ENCODE results near the gene GNAI2. TPM values are rescaled to one million over a fixed set of nuclear protein-coding genes. Genes with fewer than 3 reads are reported as not detected.

The GNAI2 gene
- total and polyA plus RNA-seq, 8 donors: 61.1 to 211 (median 79.2) TPM

GRCh38 chr3:50264383-50264963 lies 28.5 kb downstream of the GNAI2 start:
- WGBS, 5 donors: 9 to 31% (median 15%) methylated on average over 5 to 7 of the region's 7 CpGs
- Histone ChIP-seq H3K27ac (peak overlapping the region; percentile 88 to 98 (median 95)), H3K9me3 (no peaks in the 10 kb centered on the region), H3K4me1 (peaks cover 65 to 89% (median 78%) of the 10 kb centered on the region in 4 donors), H3K27me3 (peaks cover 0 to 6% (median 0%) of the 10 kb centered on the region in 3 donors), H3K36me3 (no peaks in the 10 kb centered on the region), H3K4me3 (no peak overlapping the region)
- intact Hi-C loops (cut with DNase I; ENCODE audit: low total_unique reads): no loop called here
- TF ChIP-seq EP300 (IDR thresholded peaks at IDR 0.05): no peak
- TF ChIP-seq POLR2AphosphoS5 (IDR thresholded peaks at IDR 0.05): peak in 1 of 3 donors; percentile 59
- TF ChIP-seq CTCF (IDR thresholded peaks at IDR 0.05): no peak
- no peak for TF ChIP-seq POLR2A (IDR thresholded peaks at IDR 0.05)
- DNase-seq: peak; percentile 65 to 97

DNA sequence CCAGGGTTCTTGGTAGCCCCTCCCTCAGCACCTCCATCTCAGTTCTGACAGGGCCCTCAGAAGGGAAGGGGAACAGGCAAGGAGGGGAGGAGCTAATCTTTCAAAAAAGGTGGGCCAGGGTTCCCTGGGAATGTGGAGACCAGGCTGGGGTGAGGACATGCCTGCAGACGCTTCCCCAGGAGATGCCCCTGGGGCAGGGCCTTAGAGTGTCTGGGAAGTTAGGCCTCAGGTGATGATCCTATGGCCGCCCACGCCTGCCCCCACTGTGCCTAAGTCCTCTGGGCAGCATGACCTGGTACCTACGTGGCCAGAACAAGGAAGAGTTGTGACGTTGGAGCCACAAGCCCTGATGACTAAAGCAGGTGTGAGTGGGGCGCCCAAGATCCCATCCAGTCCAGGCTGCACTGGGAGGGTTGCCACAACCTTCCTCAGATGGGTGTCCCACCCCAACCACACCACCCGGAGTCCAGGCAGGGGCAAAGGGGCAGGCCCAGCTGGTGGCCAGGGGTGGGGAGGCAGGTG lies 29.0 kb downstream of the GNAI2 start:
- H3K36me3 ChIP-seq: no peaks in the 10 kb centered on the region
- H3K4me3 ChIP-seq: no peak overlapping the region
- TF ChIP-seq EP300 (IDR thresholded peaks at IDR 0.05): no peak
- TF ChIP-seq POLR2A (IDR thresholded peaks at IDR 0.05): no peak
- TF ChIP-seq POLR2AphosphoS5 (IDR thresholded peaks at IDR 0.05): peak in 1 of 3 donors; percentile 7
- H3K27ac ChIP-seq: peak overlapping the region; percentile 88 to 98 (median 95)
- H3K4me1 ChIP-seq: peaks cover 64 to 90% (median 78%) of the 10 kb centered on the region in 4 donors
- H3K27me3 ChIP-seq: peaks cover 0 to 6% (median 0%) of the 10 kb centered on the region in 3 donors
- no peaks in the 10 kb centered on the region for H3K9me3 ChIP-seq
- 48 to 62% (median 53%) methylated on average over 6 to 7 of the region's 7 CpGs for WGBS, 5 donors
- peak in 1 of 2 donors; percentile 76 for DNase-seq
- intact Hi-C loops (cut with DNase I; ENCODE audit: low total_unique reads): no loop called here

GRCh38 chr3:50265571-50265970 lies 29.6 kb downstream of the GNAI2 start:
- Histone ChIP-seq H3K4me1 (peaks cover 63 to 92% (median 79%) of the 10 kb centered on the region in 4 donors), H3K4me3 (peak overlapping the region in 1 of 4 donors; percentile 45), H3K9me3 (no peaks in the 10 kb centered on the region), H3K27me3 (peaks cover 0 to 6% (median 0%) of the 10 kb centered on the region in 3 donors), H3K27ac (peak overlapping the region; percentile 88 to 98 (median 95)), H3K36me3 (no peaks in the 10 kb centered on the region)
- DNase-seq: no peak
- intact Hi-C loops (cut with DNase I; ENCODE audit: low total_unique reads): no loop called here
- 35 to 62% (median 50%) methylated on average over 1 of the region's 1 CpG for WGBS, 5 donors
- TF ChIP-seq EP300 (IDR thresholded peaks at IDR 0.05): no peak
- TF ChIP-seq POLR2A (IDR thresholded peaks at IDR 0.05): no peak
- TF ChIP-seq POLR2AphosphoS5 (IDR thresholded peaks at IDR 0.05): no peak
- TF ChIP-seq CTCF (IDR thresholded peaks at IDR 0.05): no peak

GRCh38 chr3:50266017-50266416 lies 30.0 kb downstream of the GNAI2 start:
- H3K27ac ChIP-seq: peak overlapping the region; percentile 88 to 98 (median 95)
- TF ChIP-seq EP300 (IDR thresholded peaks at IDR 0.05): no peak
- no peak for TF ChIP-seq CTCF (IDR thresholded peaks at IDR 0.05)
- TF ChIP-seq POLR2AphosphoS5 (IDR thresholded peaks at IDR 0.05): no peak
- no peak for TF ChIP-seq POLR2A (IDR thresholded peaks at IDR 0.05)
- intact Hi-C loops (cut with DNase I; ENCODE audit: low total_unique reads): no loop called here
- 54 to 73% (median 62%) methylated on average over 5 to 6 of the region's 6 CpGs for WGBS, 5 donors
- DNase-seq: no peak
- H3K27me3 ChIP-seq: peaks cover 0 to 6% (median 0%) of the 10 kb centered on the region in 3 donors
- no peaks in the 10 kb centered on the region for H3K9me3 ChIP-seq
- peak overlapping the region; percentile 34 to 52 (median 45) for H3K4me3 ChIP-seq
- peaks cover 0 to under 1% (median 0%) of the 10 kb centered on the region in 4 donors for H3K36me3 ChIP-seq
- peaks cover 63 to 92% (median 79%) of the 10 kb centered on the region in 4 donors for H3K4me1 ChIP-seq

Data from stomach (tissue), 9 donors.